Thyroid gland (tissue), 4 donors: Measurements from ENCODE around the gene DOCK2.

Source experiments
- CTCF ChIP-seq, 6 experiments: fragments of 200-600 bp in 3 of 6; fragments of 450-650 bp in 3 of 6; sonication (generic) in 3 of 6; IDR thresholded peaks; one replicate each; pipeline ENCODE4 v1.5.1; 2016 to 2019; ENCODE audit warnings: antibody characterized with exemption in 6 of 6, mild to moderate bottlenecking in 2 of 6, inconsistent platforms in 1 of 6, moderate library complexity in 1 of 6
- POLR2A ChIP-seq, 2 donors: fragments of 450-650 bp; IDR thresholded peaks; one replicate each; pipeline ENCODE4 v1.6.1; 2017; ENCODE audit warnings: antibody characterized with exemption in 2 of 2, mild to moderate bottlenecking in 2 of 2, moderate library complexity in 1 of 2

DNA sequence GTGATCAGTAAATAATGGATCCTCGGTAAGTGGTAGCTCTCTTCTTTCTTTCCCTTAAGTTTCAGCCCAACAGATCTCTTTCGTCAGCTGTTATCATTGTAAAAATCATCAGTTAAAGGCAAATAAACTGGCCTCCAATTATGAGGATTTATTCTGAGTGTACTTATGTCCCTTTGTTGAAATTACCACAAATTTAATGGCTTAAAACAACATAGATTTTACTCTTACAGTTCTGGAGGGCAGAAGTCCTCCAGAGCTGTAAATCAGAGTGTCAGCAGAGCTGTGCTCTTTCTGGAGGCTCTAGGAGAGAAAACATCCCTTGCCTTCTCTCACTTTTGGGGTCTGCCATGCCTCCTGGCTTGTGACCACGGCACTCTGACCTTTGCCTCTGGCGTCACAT, 238.7 kb downstream of the DOCK2 start:
- no peak for TF ChIP-seq CTCF (IDR thresholded peaks at IDR 0.05)
- TF ChIP-seq POLR2A (IDR thresholded peaks at IDR 0.05) = no peak
